ENCODE measurements around the gene ME3. TPM values are rescaled to one million over a fixed set of nuclear protein-coding genes. Genes with fewer than 3 reads are reported as not detected.

Gene ME3
- total RNA-seq, 2 donors from 2014 or later: 2.1 to 2.5 TPM

DNA sequence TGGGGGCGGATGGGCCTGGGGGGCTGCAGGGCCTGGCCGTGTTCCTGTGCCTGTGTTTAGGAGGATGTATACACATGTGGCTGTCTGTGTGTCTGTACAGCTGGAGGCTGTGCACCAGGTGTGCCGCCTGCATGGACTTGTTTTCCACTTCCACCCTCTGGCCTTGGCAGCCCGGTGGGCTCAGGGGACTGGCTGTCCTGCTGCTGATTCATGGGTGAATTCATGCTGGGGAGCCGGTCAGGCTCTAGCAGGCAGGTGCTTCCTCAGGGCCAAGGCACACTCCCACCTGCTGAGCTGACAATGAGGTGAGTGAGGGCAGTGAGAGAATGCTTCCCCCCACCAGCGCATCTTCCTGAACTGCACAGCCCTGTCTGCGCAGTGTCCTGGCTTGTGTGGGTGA, 209.3 kb downstream of the ME3 start:
- no peak for DNase-seq
- Mint-ChIP-seq H3K27ac (no peak overlapping the region), H3K36me3 (ENCODE audit: insufficient read depth in 2 of 2) (no peaks in the 10 kb centered on the region), H3K27me3 (ENCODE audit: low read depth) (no peaks in the 10 kb centered on the region), H3K4me3 (no peak overlapping the region), H3K9me3 (peaks cover 0 to 2% of the 10 kb centered on the region in 2 donors), H3K4me1 (ENCODE audit: low read depth) (no peaks in the 10 kb centered on the region)
- ATAC-seq (replicated peaks in 1 of 2): no peak

GRCh38 chr11:86461892-86462291, 210.5 kb downstream of the ME3 start:
- Mint-ChIP-seq H3K27ac (no peak overlapping the region), H3K36me3 (ENCODE audit: insufficient read depth in 2 of 2) (no peaks in the 10 kb centered on the region), H3K9me3 (no peaks in the 10 kb centered on the region), H3K4me3 (no peak overlapping the region), H3K27me3 (ENCODE audit: low read depth) (no peaks in the 10 kb centered on the region), H3K4me1 (ENCODE audit: low read depth) (no peaks in the 10 kb centered on the region)
- ATAC-seq (replicated peaks in 1 of 2): no peak
- DNase-seq: no peak

GRCh38 chr11:86460461-86461385, 211.7 kb downstream of the ME3 start:
- no peak overlapping the region for H3K4me3 Mint-ChIP-seq
- peak; percentile 18 to 48 for ATAC-seq (replicated peaks in 1 of 2)
- H3K27ac Mint-ChIP-seq: no peak overlapping the region

GRCh38 chr11:86459682-86460460, 212.5 kb downstream of the ME3 start:
- Mint-ChIP-seq H3K27me3 (ENCODE audit: low read depth) (no peaks in the 10 kb centered on the region), H3K4me3 (no peak overlapping the region), H3K36me3 (ENCODE audit: insufficient read depth in 2 of 2) (no peaks in the 10 kb centered on the region), H3K27ac (no peak overlapping the region), H3K4me1 (ENCODE audit: low read depth) (peaks cover 10% of the 10 kb centered on the region), H3K9me3 (no peaks in the 10 kb centered on the region)
- DNase-seq (no peak), ATAC-seq (replicated peaks in 1 of 2) (no peak)

More at GRCh38 chr11:86460461-86461385, 211.7 kb downstream of the ME3 start:
- no peaks in the 10 kb centered on the region for H3K36me3 Mint-ChIP-seq (ENCODE audit: insufficient read depth in 2 of 2)
- DNase-seq: no peak
- no peaks in the 10 kb centered on the region for H3K9me3 Mint-ChIP-seq
- peaks cover 7% of the 10 kb centered on the region for H3K4me1 Mint-ChIP-seq (ENCODE audit: low read depth)
- no peaks in the 10 kb centered on the region for H3K27me3 Mint-ChIP-seq (ENCODE audit: low read depth)

GRCh38 chr11:86459002-86459385, 213.4 kb downstream of the ME3 start:
- no peaks in the 10 kb centered on the region for H3K9me3 Mint-ChIP-seq
- ATAC-seq (replicated peaks in 1 of 2): no peak

DNA sequence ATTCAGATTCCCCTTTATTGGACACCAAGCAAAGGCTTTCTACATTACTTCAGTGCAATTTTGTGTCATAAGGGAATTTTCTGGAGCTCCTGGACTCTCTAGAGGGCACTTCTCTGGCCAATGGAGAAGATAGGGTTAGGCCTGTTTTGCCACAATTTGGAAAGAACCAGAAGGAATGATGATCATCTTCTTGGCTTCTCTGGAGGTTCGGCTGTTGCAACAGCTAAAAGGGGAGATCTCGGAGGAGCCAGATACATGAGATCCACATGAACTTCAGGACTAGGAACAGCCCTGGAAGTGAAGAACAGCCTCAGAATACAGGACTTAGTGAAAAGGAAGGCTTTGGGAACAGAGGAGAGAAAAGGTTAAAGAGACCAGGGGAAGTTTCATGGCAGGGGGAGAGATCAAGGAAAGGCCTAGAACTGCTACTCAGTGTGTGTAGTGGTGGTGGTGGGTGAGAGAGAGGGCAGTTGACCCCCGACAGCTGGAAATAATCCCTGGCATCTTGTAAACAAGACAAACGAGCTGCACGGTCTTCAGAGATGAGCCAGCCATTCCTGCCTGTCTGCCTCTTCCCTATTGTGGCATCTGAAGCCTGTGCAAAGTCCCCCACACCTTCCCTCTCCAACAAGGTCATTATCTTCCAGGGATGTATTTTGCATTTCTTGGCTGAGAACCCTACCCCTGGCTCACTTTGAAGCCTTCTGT, 214.0 kb downstream of the ME3 start:
- ATAC-seq (replicated peaks in 1 of 2) (no peak), DNase-seq (no peak)
- Mint-ChIP-seq H3K4me3 (no peak overlapping the region), H3K27ac (no peak overlapping the region), H3K27me3 (ENCODE audit: low read depth) (no peaks in the 10 kb centered on the region), H3K9me3 (no peaks in the 10 kb centered on the region), H3K36me3 (ENCODE audit: insufficient read depth in 2 of 2) (no peaks in the 10 kb centered on the region), H3K4me1 (ENCODE audit: low read depth) (peaks cover 10% of the 10 kb centered on the region)

More at GRCh38 chr11:86459002-86459385, 213.4 kb downstream of the ME3 start:
- Mint-ChIP-seq H3K27ac (no peak overlapping the region), H3K4me3 (no peak overlapping the region), H3K27me3 (ENCODE audit: low read depth) (no peaks in the 10 kb centered on the region), H3K4me1 (ENCODE audit: low read depth) (peaks cover 10% of the 10 kb centered on the region), H3K36me3 (ENCODE audit: insufficient read depth in 2 of 2) (no peaks in the 10 kb centered on the region)
- DNase-seq: no peak

DNA sequence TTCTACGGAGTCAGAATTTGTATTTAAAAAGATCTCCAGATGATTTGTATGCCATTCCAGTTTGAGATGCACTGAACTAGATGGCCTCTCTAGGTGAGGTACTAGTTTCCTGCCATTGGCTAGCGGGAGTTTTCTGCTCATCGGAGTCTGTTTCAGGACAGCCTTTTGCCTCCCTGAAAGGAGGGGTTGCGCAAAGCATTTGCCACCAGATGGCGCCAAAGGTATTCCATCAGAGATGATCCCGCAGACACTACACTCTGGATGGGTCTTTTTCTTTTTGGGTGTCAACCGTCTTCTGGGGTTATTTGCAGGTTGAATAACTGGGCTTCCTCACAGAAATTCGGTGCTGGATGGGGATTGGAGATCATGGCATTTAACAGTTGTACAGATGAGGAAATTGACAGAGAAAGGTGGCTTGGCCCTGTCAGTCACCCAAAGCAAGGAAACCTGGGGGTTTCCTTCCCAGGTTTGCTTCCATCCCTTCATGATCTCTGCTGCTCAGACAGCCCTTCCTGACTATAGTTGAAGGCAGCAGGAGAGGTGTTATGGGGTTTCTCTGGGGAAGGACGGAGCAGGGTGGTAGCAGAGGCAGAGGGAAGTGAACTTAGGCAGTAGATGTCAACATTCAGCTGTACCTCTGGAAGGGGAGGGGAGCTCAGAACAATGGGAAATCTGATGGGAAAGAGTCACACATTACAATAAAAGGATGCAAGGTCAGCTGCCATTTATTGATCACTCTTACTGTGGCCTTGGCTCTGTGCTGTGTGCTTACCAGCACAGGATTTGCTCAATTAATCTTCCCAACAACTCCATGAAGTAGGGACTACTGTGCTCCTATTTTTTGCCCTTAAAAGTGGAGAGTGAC, 216.1 kb downstream of the ME3 start:
- Mint-ChIP-seq H3K4me1 (ENCODE audit: low read depth) (peaks cover 10% of the 10 kb centered on the region), H3K36me3 (ENCODE audit: insufficient read depth in 2 of 2) (no peaks in the 10 kb centered on the region), H3K9me3 (no peaks in the 10 kb centered on the region), H3K27ac (no peak overlapping the region), H3K27me3 (ENCODE audit: low read depth) (no peaks in the 10 kb centered on the region), H3K4me3 (no peak overlapping the region)
- DNase-seq (peak; percentile 84 to 85), ATAC-seq (replicated peaks in 1 of 2) (peak; percentile 88)

DNA sequence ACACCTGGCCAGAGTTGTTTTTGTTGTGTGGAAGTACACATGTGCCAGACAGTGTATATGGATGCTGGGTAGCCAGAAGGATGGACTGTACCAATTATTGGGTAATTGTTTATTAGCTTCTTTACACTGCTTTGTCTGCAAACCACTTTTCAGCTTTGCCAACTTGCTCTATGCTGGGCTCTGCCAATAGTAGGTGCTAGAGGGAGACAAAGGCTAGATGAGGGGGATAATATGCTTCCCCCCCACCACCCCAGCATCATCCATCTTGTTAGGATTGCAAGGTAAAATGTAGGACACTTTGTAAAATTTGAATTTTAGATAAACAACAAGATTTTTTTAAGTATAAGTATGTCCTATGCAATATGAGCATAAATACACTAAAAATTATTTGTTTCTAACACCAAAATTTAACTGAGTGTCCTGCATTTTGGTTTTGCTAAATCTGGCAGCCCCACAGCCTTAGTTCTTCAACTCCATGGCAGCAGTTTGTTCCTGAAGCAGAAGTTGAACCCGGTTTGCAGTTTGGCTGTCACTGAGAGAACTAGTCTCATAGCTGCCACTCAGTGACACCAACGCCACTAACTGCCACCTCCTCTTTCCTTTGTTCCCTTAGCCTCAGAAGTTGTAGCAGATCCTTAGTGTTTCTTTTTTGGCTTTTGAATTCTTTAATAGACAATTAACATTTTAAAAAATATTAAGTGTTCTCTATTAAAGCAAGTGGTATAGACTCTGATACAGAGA, 219.0 kb downstream of the ME3 start:
- H3K36me3 Mint-ChIP-seq (ENCODE audit: insufficient read depth in 2 of 2): no peaks in the 10 kb centered on the region
- no peak overlapping the region for H3K27ac Mint-ChIP-seq
- DNase-seq (no peak), ATAC-seq (replicated peaks in 1 of 2) (no peak)
- H3K27me3 Mint-ChIP-seq (ENCODE audit: low read depth): no peaks in the 10 kb centered on the region
- no peaks in the 10 kb centered on the region for H3K9me3 Mint-ChIP-seq
- H3K4me3 Mint-ChIP-seq: no peak overlapping the region
- H3K4me1 Mint-ChIP-seq (ENCODE audit: low read depth): peaks cover 10% of the 10 kb centered on the region

DNA sequence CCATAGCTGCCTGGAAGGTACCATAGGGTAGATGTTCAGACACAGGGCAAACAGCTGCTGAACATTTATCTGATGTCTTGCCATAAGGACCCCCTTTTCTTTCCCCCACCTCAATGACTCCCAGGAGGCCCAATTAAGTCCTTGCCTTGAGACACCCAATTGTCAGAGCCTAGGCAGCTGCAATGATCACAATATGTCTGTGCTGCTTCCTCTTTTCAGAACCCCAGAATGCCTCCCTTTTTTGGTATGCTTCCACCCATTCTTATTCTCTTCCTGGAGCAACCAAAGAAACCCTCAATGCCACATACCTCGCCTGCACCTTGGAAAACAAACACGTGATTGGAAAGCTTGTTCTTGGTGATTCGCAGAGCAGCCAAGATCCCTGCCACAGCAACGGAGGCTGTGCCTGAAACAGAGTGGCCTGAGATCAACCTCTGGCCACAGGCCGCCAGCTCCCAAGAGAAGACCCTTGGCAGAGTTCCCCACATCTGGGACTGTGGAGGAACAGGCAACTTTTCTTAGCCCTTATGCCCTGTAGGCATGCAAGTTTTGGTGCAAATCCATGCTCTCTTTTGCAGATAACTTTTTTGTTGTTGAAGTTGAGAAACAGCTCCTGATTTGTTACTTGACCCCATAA, 222.3 kb downstream of the ME3 start:
- Mint-ChIP-seq H3K9me3 (no peaks in the 10 kb centered on the region), H3K36me3 (ENCODE audit: insufficient read depth in 2 of 2) (no peaks in the 10 kb centered on the region), H3K4me1 (ENCODE audit: low read depth) (peaks cover 10% of the 10 kb centered on the region), H3K27me3 (ENCODE audit: low read depth) (no peaks in the 10 kb centered on the region), H3K27ac (no peak overlapping the region), H3K4me3 (no peak overlapping the region)
- ATAC-seq (replicated peaks in 1 of 2) (no peak), DNase-seq (no peak)

GRCh38 chr11:86447763-86448480, 224.5 kb downstream of the ME3 start:
- Mint-ChIP-seq H3K27me3 (ENCODE audit: low read depth) (no peaks in the 10 kb centered on the region), H3K4me1 (ENCODE audit: low read depth) (peaks cover 32% of the 10 kb centered on the region), H3K27ac (peak overlapping the region; percentile 29), H3K36me3 (ENCODE audit: insufficient read depth in 2 of 2) (no peaks in the 10 kb centered on the region), H3K9me3 (no peaks in the 10 kb centered on the region), H3K4me3 (no peak overlapping the region)
- ATAC-seq (replicated peaks in 1 of 2) (peak; percentile 83 to 87), DNase-seq (peak; percentile 35 to 42)

DNA sequence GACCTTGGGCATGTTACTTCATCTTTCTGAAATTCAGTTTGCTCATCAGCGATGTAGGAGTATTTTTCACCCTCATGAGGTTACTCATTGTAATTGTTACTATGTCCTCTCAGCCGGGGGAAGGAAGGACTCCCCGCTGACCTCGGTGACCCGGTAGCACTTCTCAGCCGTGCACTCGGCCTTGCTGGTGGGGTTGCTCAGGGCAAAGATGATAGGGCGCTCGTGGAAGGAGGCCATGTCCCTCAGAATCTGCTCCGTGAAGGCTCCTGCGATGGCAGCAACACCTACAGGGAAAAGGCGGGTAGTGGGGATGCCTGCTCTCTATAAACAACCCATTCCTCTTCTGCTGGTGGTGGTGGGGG, 225.5 kb downstream of the ME3 start:
- DNase-seq: no peak
- no peak overlapping the region for H3K4me3 Mint-ChIP-seq
- H3K4me1 Mint-ChIP-seq (ENCODE audit: low read depth): peaks cover 41% of the 10 kb centered on the region
- H3K27ac Mint-ChIP-seq: no peak overlapping the region
- ATAC-seq (replicated peaks in 1 of 2): no peak
- no peaks in the 10 kb centered on the region for H3K27me3 Mint-ChIP-seq (ENCODE audit: low read depth)
- H3K9me3 Mint-ChIP-seq: no peaks in the 10 kb centered on the region
- H3K36me3 Mint-ChIP-seq (ENCODE audit: insufficient read depth in 2 of 2): no peaks in the 10 kb centered on the region
